22Rv1 (cell line): ENCODE measurements around the gene MIEF1.

ENCODE experiments used
- ZFX ChIP-seq: fragments of 450-650 bp; IDR thresholded peaks from 2 replicates; pipeline ENCODE4 v1.6.1; 2017; ENCODE audit warnings: antibody characterized with exemption, borderline replicate concordance
- TF ChIP-seq, protein P1 (sequence below): fragments of 450-650 bp; IDR thresholded peaks from 2 replicates; pipeline ENCODE4 v1.5.1; 2017; ENCODE audit warnings: mild to moderate bottlenecking

DNA sequence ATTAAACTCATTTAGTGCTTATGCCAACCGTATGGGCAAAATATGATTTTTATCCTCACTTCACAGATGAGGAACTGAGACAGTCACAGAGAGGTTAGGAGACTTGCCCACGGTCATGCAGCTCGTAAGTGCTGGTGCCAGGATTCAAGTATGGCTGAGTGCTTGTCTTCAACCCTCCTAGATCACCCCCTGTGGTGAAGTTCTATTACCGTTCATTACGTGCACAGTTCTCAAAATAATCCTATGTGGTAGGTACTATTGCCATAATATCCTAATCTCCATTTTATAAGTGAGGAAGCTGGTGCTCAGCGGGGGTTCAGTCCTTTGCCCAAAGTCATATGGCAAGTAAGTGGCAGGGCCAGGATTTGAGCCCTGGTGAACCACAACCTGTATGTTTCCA lies 1.5 kb downstream of the MIEF1 start:
- TF ChIP-seq, protein P1, sequence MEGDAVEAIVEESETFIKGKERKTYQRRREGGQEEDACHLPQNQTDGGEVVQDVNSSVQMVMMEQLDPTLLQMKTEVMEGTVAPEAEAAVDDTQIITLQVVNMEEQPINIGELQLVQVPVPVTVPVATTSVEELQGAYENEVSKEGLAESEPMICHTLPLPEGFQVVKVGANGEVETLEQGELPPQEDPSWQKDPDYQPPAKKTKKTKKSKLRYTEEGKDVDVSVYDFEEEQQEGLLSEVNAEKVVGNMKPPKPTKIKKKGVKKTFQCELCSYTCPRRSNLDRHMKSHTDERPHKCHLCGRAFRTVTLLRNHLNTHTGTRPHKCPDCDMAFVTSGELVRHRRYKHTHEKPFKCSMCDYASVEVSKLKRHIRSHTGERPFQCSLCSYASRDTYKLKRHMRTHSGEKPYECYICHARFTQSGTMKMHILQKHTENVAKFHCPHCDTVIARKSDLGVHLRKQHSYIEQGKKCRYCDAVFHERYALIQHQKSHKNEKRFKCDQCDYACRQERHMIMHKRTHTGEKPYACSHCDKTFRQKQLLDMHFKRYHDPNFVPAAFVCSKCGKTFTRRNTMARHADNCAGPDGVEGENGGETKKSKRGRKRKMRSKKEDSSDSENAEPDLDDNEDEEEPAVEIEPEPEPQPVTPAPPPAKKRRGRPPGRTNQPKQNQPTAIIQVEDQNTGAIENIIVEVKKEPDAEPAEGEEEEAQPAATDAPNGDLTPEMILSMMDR = no peak
- TF ChIP-seq ZFX = no peak
